Keratinocyte (primary cell): ENCODE results near the gene HTR2B.

Source experiments
- CTCF ChIP-seq, 3 experiments: IDR thresholded peaks in 1 of 3; conservative IDR thresholded peaks in 1 of 3; optimal IDR thresholded peaks in 1 of 3; 2 replicates in 2 of 3; 3 replicates in 1 of 3; pipeline versions ENCODE3 to v1.5.1; 2011; ENCODE audit warnings: low read length in 3 of 3, mild to moderate bottlenecking in 3 of 3, moderate library complexity in 2 of 3, control low read depth in 1 of 3, inconsistent platforms in 1 of 3; ENCODE audit not compliant: insufficient read depth in 2 of 3; ENCODE audit errors: extremely low read depth in 1 of 3
- EZH2 ChIP-seq: IDR thresholded peaks from one replicate; pipeline ENCODE4 v1.6.1; 2012; ENCODE audit warnings: inconsistent platforms, mild to moderate bottlenecking, low read length, moderate library complexity

GRCh38 chr2:231117148-231117547 lies 7.7 kb downstream of the HTR2B start:
- TF ChIP-seq CTCF (optimal IDR thresholded peaks at IDR 0.05 in 1 of 3, IDR thresholded peaks at IDR 0.05 in 1 of 3, conservative IDR thresholded peaks at IDR 0.05 in 1 of 3; ENCODE audit: extremely low read depth in 1 of 3, insufficient read depth in 2 of 3, low read length in 3 of 3) = no peak
- no peak for TF ChIP-seq EZH2
